ENCODE measurements around the gene ETS1.

The ETS1 gene

DNA sequence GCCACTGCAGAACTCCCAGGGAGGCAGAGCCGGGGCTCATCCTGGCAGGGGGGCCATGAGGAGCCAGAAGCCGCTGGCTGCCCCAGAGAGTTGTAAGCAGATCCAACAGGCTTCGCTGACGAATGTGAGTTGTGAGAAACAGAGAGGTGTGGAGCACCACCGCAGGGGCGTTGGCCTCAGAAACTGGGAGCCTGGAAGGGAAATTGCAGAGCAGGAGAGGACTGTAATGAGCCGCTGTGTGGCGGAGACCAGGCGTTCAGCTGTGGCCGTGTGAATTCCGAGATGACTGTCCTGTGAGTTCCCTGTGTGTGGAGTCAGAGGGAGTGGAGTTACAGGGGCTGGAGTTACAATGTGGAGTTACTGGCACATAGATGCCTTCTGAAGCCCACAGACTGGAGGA is 27.7 kb upstream of the ETS1 start:
- no peak overlapping the region for H3K27ac ChIP-seq (replicated peaks)
- no peaks in the 10 kb centered on the region for H3K27me3 ChIP-seq (ENCODE audit: insufficient read depth, poor library complexity, severe bottlenecking)
- TF ChIP-seq GABPA (IDR thresholded peaks at IDR 0.05; ENCODE audit: low read depth) (no peak), SPI1 (IDR thresholded peaks at IDR 0.05; ENCODE audit: borderline replicate concordance, low read depth) (no peak)
- TF ChIP-seq, protein P1, sequence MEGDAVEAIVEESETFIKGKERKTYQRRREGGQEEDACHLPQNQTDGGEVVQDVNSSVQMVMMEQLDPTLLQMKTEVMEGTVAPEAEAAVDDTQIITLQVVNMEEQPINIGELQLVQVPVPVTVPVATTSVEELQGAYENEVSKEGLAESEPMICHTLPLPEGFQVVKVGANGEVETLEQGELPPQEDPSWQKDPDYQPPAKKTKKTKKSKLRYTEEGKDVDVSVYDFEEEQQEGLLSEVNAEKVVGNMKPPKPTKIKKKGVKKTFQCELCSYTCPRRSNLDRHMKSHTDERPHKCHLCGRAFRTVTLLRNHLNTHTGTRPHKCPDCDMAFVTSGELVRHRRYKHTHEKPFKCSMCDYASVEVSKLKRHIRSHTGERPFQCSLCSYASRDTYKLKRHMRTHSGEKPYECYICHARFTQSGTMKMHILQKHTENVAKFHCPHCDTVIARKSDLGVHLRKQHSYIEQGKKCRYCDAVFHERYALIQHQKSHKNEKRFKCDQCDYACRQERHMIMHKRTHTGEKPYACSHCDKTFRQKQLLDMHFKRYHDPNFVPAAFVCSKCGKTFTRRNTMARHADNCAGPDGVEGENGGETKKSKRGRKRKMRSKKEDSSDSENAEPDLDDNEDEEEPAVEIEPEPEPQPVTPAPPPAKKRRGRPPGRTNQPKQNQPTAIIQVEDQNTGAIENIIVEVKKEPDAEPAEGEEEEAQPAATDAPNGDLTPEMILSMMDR (IDR thresholded peaks at IDR 0.05; ENCODE audit: insufficient read depth, low read length): no peak
- TF ChIP-seq, protein P2, sequence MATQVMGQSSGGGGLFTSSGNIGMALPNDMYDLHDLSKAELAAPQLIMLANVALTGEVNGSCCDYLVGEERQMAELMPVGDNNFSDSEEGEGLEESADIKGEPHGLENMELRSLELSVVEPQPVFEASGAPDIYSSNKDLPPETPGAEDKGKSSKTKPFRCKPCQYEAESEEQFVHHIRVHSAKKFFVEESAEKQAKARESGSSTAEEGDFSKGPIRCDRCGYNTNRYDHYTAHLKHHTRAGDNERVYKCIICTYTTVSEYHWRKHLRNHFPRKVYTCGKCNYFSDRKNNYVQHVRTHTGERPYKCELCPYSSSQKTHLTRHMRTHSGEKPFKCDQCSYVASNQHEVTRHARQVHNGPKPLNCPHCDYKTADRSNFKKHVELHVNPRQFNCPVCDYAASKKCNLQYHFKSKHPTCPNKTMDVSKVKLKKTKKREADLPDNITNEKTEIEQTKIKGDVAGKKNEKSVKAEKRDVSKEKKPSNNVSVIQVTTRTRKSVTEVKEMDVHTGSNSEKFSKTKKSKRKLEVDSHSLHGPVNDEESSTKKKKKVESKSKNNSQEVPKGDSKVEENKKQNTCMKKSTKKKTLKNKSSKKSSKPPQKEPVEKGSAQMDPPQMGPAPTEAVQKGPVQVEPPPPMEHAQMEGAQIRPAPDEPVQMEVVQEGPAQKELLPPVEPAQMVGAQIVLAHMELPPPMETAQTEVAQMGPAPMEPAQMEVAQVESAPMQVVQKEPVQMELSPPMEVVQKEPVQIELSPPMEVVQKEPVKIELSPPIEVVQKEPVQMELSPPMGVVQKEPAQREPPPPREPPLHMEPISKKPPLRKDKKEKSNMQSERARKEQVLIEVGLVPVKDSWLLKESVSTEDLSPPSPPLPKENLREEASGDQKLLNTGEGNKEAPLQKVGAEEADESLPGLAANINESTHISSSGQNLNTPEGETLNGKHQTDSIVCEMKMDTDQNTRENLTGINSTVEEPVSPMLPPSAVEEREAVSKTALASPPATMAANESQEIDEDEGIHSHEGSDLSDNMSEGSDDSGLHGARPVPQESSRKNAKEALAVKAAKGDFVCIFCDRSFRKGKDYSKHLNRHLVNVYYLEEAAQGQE (IDR thresholded peaks at IDR 0.05; ENCODE audit: insufficient replicate concordance, low read depth): no peak
- no peak overlapping the region for H3K4me3 ChIP-seq (replicated peaks; ENCODE audit: insufficient read depth, low read length)
- no peak for DNase-seq (ENCODE audit: low read depth in 1 of 2, low spot score in 1 of 2)

DNA sequence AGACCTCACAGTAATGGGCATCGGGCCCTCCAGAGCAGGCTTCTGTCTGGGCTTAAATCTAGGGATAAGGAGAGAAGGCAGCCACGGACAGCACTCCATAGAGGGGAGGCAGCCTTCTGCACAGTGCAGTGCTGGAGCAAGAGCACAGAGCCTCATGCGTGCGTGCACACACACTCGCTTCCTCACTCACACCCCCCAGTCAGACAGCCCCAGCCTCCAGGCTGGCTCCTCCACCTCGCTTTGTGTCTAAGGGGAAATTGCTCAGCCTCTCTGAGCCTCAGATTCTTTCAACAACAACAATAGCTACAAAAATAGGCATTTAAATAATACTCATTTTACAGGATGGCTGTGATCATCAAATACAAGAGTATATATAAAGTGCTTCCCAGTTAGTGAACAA is 26.7 kb upstream of the ETS1 start:
- no peak for DNase-seq (ENCODE audit: low read depth in 1 of 2, low spot score in 1 of 2)
- no peak overlapping the region for H3K27ac ChIP-seq (replicated peaks)
- no peak overlapping the region for H3K4me3 ChIP-seq (replicated peaks; ENCODE audit: insufficient read depth, low read length)
- TF ChIP-seq, protein P1 (IDR thresholded peaks at IDR 0.05; ENCODE audit: insufficient read depth, low read length): no peak
- no peak for TF ChIP-seq GABPA (IDR thresholded peaks at IDR 0.05; ENCODE audit: low read depth)
- TF ChIP-seq, protein P2 (IDR thresholded peaks at IDR 0.05; ENCODE audit: insufficient replicate concordance, low read depth): no peak
- TF ChIP-seq POLR2AphosphoS5 (IDR thresholded peaks at IDR 0.05; ENCODE audit: low read depth): no peak
- TF ChIP-seq SPI1 (IDR thresholded peaks at IDR 0.05; ENCODE audit: borderline replicate concordance, low read depth): no peak
- H3K27me3 ChIP-seq (ENCODE audit: insufficient read depth, poor library complexity, severe bottlenecking): peaks cover 3% of the 10 kb centered on the region

DNA sequence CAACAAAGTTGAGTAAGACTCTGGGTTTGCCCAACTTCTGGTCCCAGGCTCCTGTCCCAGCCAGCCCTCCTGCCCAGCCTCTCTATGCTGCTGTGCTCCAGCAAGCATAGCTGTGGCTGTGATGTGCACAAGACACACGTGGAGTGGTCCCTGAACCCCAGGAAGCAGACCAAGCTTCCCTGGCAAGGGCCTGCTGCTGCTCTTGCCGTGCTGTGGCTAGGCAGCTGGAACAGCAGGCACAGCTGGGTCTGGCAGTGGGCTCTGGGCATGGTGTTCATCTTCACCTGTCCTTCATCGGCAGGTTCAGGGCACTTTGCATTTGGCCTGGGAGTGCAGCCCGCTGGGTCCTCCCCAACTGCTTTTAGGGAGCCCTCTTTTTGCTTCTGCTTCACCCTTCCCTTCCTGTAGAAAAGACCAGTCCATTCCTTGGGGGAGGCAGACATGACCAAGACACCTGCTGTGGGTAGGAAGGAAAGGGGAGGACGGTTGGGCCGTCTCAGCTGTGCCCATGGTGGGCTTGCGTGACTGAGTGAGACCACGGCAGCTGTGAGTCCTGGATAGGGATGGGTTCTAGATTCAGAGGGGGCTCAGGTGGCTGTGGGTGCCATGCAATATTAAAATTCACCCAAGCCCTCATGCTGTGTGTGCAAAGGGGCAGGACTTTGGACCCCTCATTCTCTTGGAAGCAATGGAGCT is 26.1 kb upstream of the ETS1 start:
- DNase-seq (ENCODE audit: low read depth in 1 of 2, low spot score in 1 of 2): no peak
- Histone ChIP-seq H3K27ac (replicated peaks) (no peak overlapping the region), H3K4me3 (replicated peaks; ENCODE audit: insufficient read depth, low read length) (no peak overlapping the region), H3K27me3 (ENCODE audit: insufficient read depth, poor library complexity, severe bottlenecking) (peaks cover 4% of the 10 kb centered on the region)
- TF ChIP-seq POLR2AphosphoS5 (IDR thresholded peaks at IDR 0.05; ENCODE audit: low read depth) (no peak), SPI1 (IDR thresholded peaks at IDR 0.05; ENCODE audit: borderline replicate concordance, low read depth) (no peak), GABPA (IDR thresholded peaks at IDR 0.05; ENCODE audit: low read depth) (no peak)
- TF ChIP-seq, protein P2 (IDR thresholded peaks at IDR 0.05; ENCODE audit: insufficient replicate concordance, low read depth): no peak
- TF ChIP-seq, protein P1 (IDR thresholded peaks at IDR 0.05; ENCODE audit: insufficient read depth, low read length): no peak

All from HL-60 (cell line).